ENCODE measurements around the gene FAM168A.

The FAM168A gene

GRCh38 chr11:73640592-73640991 lies 42.7 kb upstream of the FAM168A start:
- no peak for DNase-seq (ENCODE audit: low spot score)
- TF ChIP-seq CTCF (conservative IDR thresholded peaks at IDR 0.05; ENCODE audit: low read depth) = no peak
- ChIA-PET POLR2A (ENCODE audit: low non-redundant PET) (no interaction called here), CTCF (no interaction called here)
- no peak overlapping the region for H3K27ac ChIP-seq

DNA sequence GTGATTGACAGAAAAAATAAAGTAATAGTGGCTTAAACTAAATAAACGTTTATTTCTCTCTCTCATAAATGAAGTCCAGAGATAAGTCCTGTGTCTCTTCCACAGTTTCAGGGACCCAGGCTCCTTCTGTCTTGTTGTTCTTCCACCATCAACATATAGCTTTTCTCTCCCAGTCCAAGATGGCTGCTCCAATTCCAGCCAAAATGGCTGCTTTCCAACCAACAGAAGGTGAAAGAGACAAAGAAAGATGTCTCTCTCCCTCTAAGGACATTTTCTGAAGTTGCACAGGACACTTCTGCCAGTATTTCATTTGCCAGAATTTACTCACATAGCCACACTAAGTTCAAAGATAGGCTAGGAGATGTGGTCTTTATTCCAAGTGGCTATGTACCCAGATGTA lies 39.1 kb upstream of the FAM168A start:
- ChIA-PET POLR2A (ENCODE audit: low non-redundant PET) (no interaction called here), CTCF (interaction anchor here (0.6 to 1.0 kb wide), 3 partner anchors 11 to 24 kb away, joined by 4 to 9 read pairs (median 4); no protein-coding TSS in a partner anchor)
- no peak overlapping the region for H3K27ac ChIP-seq
- no peak for TF ChIP-seq CTCF (conservative IDR thresholded peaks at IDR 0.05; ENCODE audit: low read depth)
- no peak for DNase-seq (ENCODE audit: low spot score)

GRCh38 chr11:73636249-73636648 lies 38.3 kb upstream of the FAM168A start:
- POLR2A ChIA-PET (ENCODE audit: low non-redundant PET) = no interaction called here

DNA sequence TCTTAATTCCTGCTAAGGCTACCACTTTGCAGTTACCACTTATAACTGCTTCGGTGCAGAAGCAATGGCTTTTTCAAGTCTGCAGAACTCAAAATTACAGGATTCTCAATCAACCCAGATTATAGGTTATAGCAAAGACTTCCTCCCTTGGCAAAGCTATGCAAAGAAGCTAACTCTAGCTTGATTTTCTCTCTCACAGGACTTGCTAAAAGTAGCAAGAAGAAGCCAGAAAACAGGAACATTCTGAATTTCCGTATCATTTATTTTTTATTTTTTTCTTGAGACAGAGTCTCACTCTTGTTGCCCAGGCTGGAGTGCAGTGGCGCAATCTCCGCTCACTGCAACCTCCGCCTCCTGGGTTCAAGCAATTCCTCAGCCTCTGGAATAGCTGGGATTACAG lies 37.8 kb upstream of the FAM168A start:
- TF ChIP-seq CTCF (conservative IDR thresholded peaks at IDR 0.05; ENCODE audit: low read depth) = no peak
- no peak for DNase-seq (ENCODE audit: low spot score)
- H3K27ac ChIP-seq = no peak overlapping the region
- ChIA-PET CTCF (no interaction called here), POLR2A (ENCODE audit: low non-redundant PET) (no interaction called here)

More at GRCh38 chr11:73636249-73636648, 38.3 kb upstream of the FAM168A start:
- TF ChIP-seq CTCF (conservative IDR thresholded peaks at IDR 0.05; ENCODE audit: low read depth) = no peak
- CTCF ChIA-PET = interaction anchor here (0.5 to 1.0 kb wide), 2 partner anchors 25 to 107 kb away, joined by 4 read pairs; no protein-coding TSS in a partner anchor
- no peak for DNase-seq (ENCODE audit: low spot score)
- H3K27ac ChIP-seq = no peak overlapping the region

DNA sequence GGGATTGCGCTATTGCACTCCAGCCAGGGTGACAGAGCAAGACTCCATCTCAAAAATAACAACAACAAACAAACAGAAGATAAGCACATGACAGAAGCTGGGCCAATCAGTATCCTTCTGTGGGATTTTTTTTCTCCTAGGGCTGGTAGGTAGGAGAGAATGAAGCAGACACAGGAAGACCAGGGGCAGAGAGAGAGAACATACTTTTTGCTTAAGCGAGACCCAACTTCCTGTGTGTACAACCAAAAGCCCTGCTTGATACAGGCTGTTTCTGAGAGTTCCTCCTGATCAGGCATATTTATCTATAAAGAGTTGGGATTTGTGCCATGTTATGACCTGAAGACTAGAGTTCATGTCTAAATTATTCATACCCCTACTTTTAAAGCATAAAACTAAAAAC lies 36.1 kb upstream of the FAM168A start:
- no peak for TF ChIP-seq CTCF (conservative IDR thresholded peaks at IDR 0.05; ENCODE audit: low read depth)
- no peak overlapping the region for H3K27ac ChIP-seq
- DNase-seq (ENCODE audit: low spot score) = no peak
- ChIA-PET POLR2A (ENCODE audit: low non-redundant PET) (no interaction called here), CTCF (interaction anchor here (0.7 to 0.9 kb wide), 2 partner anchors 8 to 29 kb away, joined by 4 to 5 read pairs; no protein-coding TSS in a partner anchor)

DNA sequence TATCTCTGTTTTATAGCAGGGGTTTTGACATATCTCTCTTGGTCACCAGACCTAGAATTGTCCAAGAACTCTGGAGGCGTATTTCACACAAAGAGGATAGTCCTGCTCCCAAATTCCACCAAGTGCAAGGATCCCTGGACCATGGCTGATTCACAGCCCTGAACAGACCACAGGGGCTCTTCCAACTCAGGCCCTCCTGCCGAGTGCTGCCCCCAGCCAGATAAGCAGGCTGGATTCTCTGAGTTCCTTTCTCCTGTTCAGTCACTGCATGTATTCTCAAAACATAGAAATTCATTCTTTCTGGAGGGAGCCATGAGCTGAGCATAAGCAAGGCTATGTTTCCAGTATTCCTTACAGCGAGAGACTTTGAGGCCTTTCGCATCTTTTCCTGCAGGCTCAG lies 35.1 kb upstream of the FAM168A start:
- no peak for TF ChIP-seq CTCF (conservative IDR thresholded peaks at IDR 0.05; ENCODE audit: low read depth)
- POLR2A ChIA-PET (ENCODE audit: low non-redundant PET) = no interaction called here
- H3K27ac ChIP-seq = no peak overlapping the region

More for the DNA sequence above, 35.1 kb upstream of the FAM168A start:
- DNase-seq (ENCODE audit: low spot score) = no peak
- CTCF ChIA-PET = no interaction called here
